Trophoblast cell (in vitro differentiated cells and primary cell): ENCODE data around the gene KRT13.

ENCODE experiments used
- DNase-seq, 2 donors: peaks; one replicate each; pipeline ENCODE4 v3.0.0-alpha.2; 2016
- H2AFZ ChIP-seq: 2 replicates; pipeline ENCODE4 v1.6.1; 2013; ENCODE audit warnings: low read length, moderate library complexity, mild to moderate bottlenecking; ENCODE audit not compliant: insufficient read depth, poor library complexity
- H2AK5ac ChIP-seq: 2 replicates; pipeline ENCODE4 v1.6.1; 2013; ENCODE audit warnings: mild to moderate bottlenecking, low read length
- H2BK120ac ChIP-seq: 2 replicates; pipeline ENCODE4 v1.6.1; 2013; ENCODE audit warnings: low read length, mild to moderate bottlenecking, moderate library complexity; ENCODE audit not compliant: insufficient read depth, poor library complexity
- H2BK12ac ChIP-seq: 2 replicates; pipeline ENCODE4 v1.6.1; 2013; ENCODE audit warnings: mild to moderate bottlenecking, low read length, moderate library complexity
- H2BK5ac ChIP-seq: 2 replicates; pipeline ENCODE4 v1.6.1; 2013; ENCODE audit warnings: low read length, low read depth, moderate library complexity, mild to moderate bottlenecking; ENCODE audit not compliant: poor library complexity
- H3K14ac ChIP-seq: 2 replicates; pipeline ENCODE4 v1.6.1; 2013; ENCODE audit warnings: mild to moderate bottlenecking, low read length
- H3K18ac ChIP-seq: 2 replicates; pipeline ENCODE4 v1.6.1; 2013; ENCODE audit warnings: mild to moderate bottlenecking, low read length
- H3K23ac ChIP-seq: 2 replicates; pipeline ENCODE4 v1.6.1; 2013; ENCODE audit warnings: low read length
- H3K27ac ChIP-seq: 2 replicates; pipeline ENCODE4 v1.5.1; 2013; ENCODE audit warnings: low read depth, mild to moderate bottlenecking, inconsistent platforms, low read length, moderate library complexity
- H3K27me3 ChIP-seq: 2 replicates; pipeline ENCODE4 v1.6.1; 2013; ENCODE audit warnings: inconsistent platforms, mild to moderate bottlenecking, low read length, moderate library complexity; ENCODE audit not compliant: insufficient read depth
- H3K36me3 ChIP-seq, 2 experiments: 1 replicate in 1 of 2; 2 replicates in 1 of 2; pipeline ENCODE4 v1.6.1; 2013; ENCODE audit warnings: low read length in 2 of 2, mild to moderate bottlenecking in 2 of 2, moderate library complexity in 1 of 2; ENCODE audit not compliant: insufficient read depth in 2 of 2, control insufficient read depth in 1 of 2
- H3K4ac ChIP-seq: 2 replicates; pipeline ENCODE4 v1.6.1; 2013; ENCODE audit warnings: low read depth, mild to moderate bottlenecking, low read length, moderate library complexity
- H3K4me1 ChIP-seq, 2 experiments: 1 replicate in 1 of 2; 2 replicates in 1 of 2; pipeline ENCODE4 v1.6.1; 2013; ENCODE audit warnings: low read length in 2 of 2, mild to moderate bottlenecking in 2 of 2, moderate library complexity in 1 of 2; ENCODE audit not compliant: insufficient read depth in 2 of 2, control insufficient read depth in 1 of 2
- H3K4me2 ChIP-seq: 2 replicates; pipeline ENCODE4 v1.6.1; 2013; ENCODE audit warnings: inconsistent platforms, mild to moderate bottlenecking, low read length, moderate library complexity
- H3K4me3 ChIP-seq: 2 replicates; pipeline ENCODE4 v1.5.1; 2013; ENCODE audit warnings: mild to moderate bottlenecking, low read depth, low read length, inconsistent platforms
- H3K79me1 ChIP-seq: one replicate; pipeline ENCODE4 v1.6.1; 2013; ENCODE audit warnings: low read length
- H3K79me2 ChIP-seq: 2 replicates; pipeline ENCODE4 v1.6.1; 2013; ENCODE audit warnings: low read length, mild to moderate bottlenecking; ENCODE audit not compliant: control insufficient read depth, insufficient read depth, poor library complexity
- H3K9ac ChIP-seq: 2 replicates; pipeline ENCODE4 v1.6.1; 2013; ENCODE audit warnings: mild to moderate bottlenecking, low read length
- H3K9me3 ChIP-seq: 2 replicates; pipeline ENCODE4 v1.6.1; 2013; ENCODE audit warnings: low read depth, mild to moderate bottlenecking, control low read depth, inconsistent platforms, low read length; ENCODE audit not compliant: insufficient read depth
- H4K12ac ChIP-seq: 2 replicates; pipeline ENCODE4 v1.6.1; 2013; ENCODE audit warnings: low read depth, mild to moderate bottlenecking, low read length, moderate library complexity
- H4K8ac ChIP-seq: 2 replicates; pipeline ENCODE4 v1.6.1; 2013; ENCODE audit warnings: low read depth, mild to moderate bottlenecking, low read length, moderate library complexity
- H4K91ac ChIP-seq: one replicate; pipeline ENCODE4 v1.6.1; 2013; ENCODE audit warnings: low read depth, mild to moderate bottlenecking, low read length, moderate library complexity
- WGBS: extraction: QIAGEN DNeasy Blood & Tissue Kit; methylation state at CpG from one replicate; pipeline ENCODE4 v1.1.7; 2013; ENCODE audit warnings: missing lambda C conversion rate; ENCODE audit not compliant: insufficient read length, insufficient coverage; ENCODE audit errors: extremely low coverage; 5-methylcytosine and 5-hydroxymethylcytosine counted together

KRT13 gene

DNA sequence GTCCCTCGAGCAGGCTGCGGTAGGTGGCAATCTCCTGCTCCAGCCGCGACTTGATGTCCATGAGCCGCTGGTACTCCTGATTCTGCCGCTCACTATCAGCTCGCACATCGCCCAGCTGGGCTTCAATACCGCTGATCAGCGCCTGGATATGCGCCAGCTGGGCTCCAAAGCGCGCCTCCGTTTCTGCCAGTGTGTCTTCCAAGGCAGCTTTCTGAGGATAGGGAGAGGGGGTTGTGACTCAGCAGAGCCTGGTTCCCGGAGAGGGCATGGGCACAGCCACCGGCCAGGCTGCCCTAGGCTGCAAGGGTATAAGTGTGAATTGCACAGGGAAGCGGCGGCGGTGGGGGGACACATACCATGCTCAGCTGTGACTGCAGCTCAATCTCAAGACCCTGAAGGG is 18.4 kb upstream of the KRT13 start:
- no peak overlapping the region for H3K4me3 ChIP-seq
- no peak overlapping the region for H2BK120ac ChIP-seq
- H2AK5ac ChIP-seq, result no peak overlapping the region
- H2BK5ac ChIP-seq, result no peak overlapping the region
- H4K91ac ChIP-seq, result no peak overlapping the region
- no peak overlapping the region for H4K8ac ChIP-seq
- no peak overlapping the region for H3K9ac ChIP-seq
- WGBS, result no CpG with 5 or more reads among the region's 19 CpGs
- no peak overlapping the region for H3K23ac ChIP-seq
- H3K79me1 ChIP-seq, result peaks cover 17% of the 10 kb centered on the region
- H3K4me2 ChIP-seq, result no peak overlapping the region
- peaks cover 15% of the 10 kb centered on the region for H3K79me2 ChIP-seq
- no peak overlapping the region for H3K18ac ChIP-seq
- no peak overlapping the region for H3K14ac ChIP-seq
- H2AFZ ChIP-seq, result no peak overlapping the region
- H3K9me3 ChIP-seq, result peaks cover 2% of the 10 kb centered on the region
- peaks cover 16 to 25% of the 10 kb centered on the region in 2 experiments for H3K4me1 ChIP-seq
- no peak overlapping the region for H2BK12ac ChIP-seq
- H4K12ac ChIP-seq, result no peak overlapping the region
- no peak overlapping the region for H3K4ac ChIP-seq
- no peak overlapping the region for H3K27ac ChIP-seq
- peak; percentile 67 to 73 for DNase-seq
- peaks cover 24 to 29% of the 10 kb centered on the region in 2 experiments for H3K36me3 ChIP-seq
- H3K27me3 ChIP-seq, result no peaks in the 10 kb centered on the region

DNA sequence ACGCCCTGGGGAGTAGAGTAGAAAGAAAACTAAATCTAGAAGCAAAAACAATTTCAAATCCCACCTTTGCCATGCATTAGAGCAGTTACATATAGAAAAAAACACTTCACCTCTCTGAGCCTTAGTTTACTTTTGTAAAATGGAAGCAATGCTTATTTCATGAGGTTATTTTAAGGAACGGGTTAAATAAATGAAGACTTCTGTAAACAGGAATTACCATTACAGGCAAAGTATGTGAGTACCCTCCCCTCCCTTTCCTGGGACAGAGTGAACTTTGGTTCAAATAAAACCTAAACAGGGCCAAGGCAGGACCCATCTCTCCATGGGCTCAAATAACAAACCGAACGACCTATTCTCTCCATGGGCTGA is 17.8 kb upstream of the KRT13 start:
- H3K79me1 ChIP-seq, result peaks cover 14% of the 10 kb centered on the region
- no peak overlapping the region for H3K27ac ChIP-seq
- peaks cover 2% of the 10 kb centered on the region for H3K9me3 ChIP-seq
- H3K4ac ChIP-seq, result no peak overlapping the region
- H3K18ac ChIP-seq, result no peak overlapping the region
- no peak overlapping the region for H4K12ac ChIP-seq
- peaks cover 16 to 22% of the 10 kb centered on the region in 2 experiments for H3K4me1 ChIP-seq
- DNase-seq, result peak in 1 of 2 donors; percentile 47
- peaks cover 24 to 29% of the 10 kb centered on the region in 2 experiments for H3K36me3 ChIP-seq
- H3K79me2 ChIP-seq, result peaks cover 15% of the 10 kb centered on the region
- H3K4me3 ChIP-seq, result no peak overlapping the region
- no peak overlapping the region for H4K91ac ChIP-seq
- no peak overlapping the region for H3K14ac ChIP-seq
- no peak overlapping the region for H3K9ac ChIP-seq
- WGBS, result no CpG with 5 or more reads among the region's 4 CpGs
- no peak overlapping the region for H2BK12ac ChIP-seq
- H4K8ac ChIP-seq, result no peak overlapping the region
- no peak overlapping the region for H2AK5ac ChIP-seq
- H2AFZ ChIP-seq, result no peak overlapping the region
- no peak overlapping the region for H2BK120ac ChIP-seq
- no peaks in the 10 kb centered on the region for H3K27me3 ChIP-seq
- H3K4me2 ChIP-seq, result no peak overlapping the region
- no peak overlapping the region for H2BK5ac ChIP-seq
- H3K23ac ChIP-seq, result no peak overlapping the region

DNA sequence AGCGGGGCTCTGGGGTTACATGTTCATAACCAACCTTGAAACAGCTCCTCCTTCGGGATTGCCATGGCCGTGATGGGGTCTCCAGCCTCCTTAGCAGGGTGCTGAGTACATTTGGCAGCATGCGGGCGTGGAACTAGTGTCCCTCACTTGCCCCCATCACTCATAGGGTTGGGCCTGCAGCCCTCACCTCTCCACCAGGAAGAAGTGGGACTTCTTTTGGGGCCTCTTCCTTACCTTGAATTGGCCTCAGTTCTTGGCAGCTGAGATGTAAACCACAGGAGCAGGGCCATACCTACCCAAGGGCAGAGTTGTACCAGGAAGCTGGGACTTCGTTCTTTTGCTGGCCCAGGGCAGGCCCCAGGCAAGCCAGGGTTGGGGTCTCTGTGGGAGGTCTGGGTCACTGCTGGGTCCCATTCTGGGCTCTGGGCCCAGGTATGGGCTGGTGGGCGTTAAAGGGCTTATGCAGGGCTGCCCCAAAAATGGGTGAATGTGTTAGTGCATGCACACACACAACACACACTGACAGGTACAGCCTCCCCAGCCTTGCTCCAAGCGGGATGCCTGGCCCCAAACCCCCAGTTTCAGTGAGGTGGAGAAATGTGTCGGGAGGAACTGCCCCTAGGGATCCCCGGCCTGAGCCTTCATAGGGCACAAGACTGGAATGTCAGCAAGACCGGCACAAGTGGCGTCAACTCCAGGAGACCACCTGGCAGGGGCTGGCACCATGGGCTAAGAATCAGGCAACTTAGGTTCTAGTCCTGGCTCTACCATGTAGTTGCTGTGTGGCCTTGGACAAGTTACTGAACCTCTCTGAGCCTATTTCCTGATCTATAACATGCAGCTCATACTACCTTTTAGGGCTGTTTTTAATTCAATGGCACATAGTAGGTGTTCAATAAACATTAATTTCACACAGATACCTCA is 17.2 kb upstream of the KRT13 start:
- Histone ChIP-seq H4K12ac (no peak overlapping the region), H2AFZ (no peak overlapping the region), H3K4me1 (peaks cover 16 to 22% of the 10 kb centered on the region in 2 experiments), H4K91ac (no peak overlapping the region), H3K18ac (peak overlapping the region; percentile 8), H4K8ac (peak overlapping the region; percentile 8), H3K23ac (no peak overlapping the region), H2BK120ac (peak overlapping the region; percentile 18), H3K4ac (no peak overlapping the region), H3K4me3 (no peak overlapping the region), H3K9ac (no peak overlapping the region), H3K79me1 (peaks cover 8% of the 10 kb centered on the region), H3K27ac (peak overlapping the region; percentile 78), H3K27me3 (no peaks in the 10 kb centered on the region), H2BK5ac (peak overlapping the region; percentile 4), H2BK12ac (peak overlapping the region; percentile 25), H3K36me3 (peaks cover 24 to 29% of the 10 kb centered on the region in 2 experiments), H3K4me2 (peak overlapping the region; percentile 24), H3K79me2 (peaks cover 9% of the 10 kb centered on the region), H2AK5ac (peak overlapping the region; percentile 1), H3K9me3 (peaks cover 2% of the 10 kb centered on the region), H3K14ac (no peak overlapping the region)
- no CpG with 5 or more reads among the region's 12 CpGs for WGBS
- peak; percentile 78 to 79 for DNase-seq

DNA sequence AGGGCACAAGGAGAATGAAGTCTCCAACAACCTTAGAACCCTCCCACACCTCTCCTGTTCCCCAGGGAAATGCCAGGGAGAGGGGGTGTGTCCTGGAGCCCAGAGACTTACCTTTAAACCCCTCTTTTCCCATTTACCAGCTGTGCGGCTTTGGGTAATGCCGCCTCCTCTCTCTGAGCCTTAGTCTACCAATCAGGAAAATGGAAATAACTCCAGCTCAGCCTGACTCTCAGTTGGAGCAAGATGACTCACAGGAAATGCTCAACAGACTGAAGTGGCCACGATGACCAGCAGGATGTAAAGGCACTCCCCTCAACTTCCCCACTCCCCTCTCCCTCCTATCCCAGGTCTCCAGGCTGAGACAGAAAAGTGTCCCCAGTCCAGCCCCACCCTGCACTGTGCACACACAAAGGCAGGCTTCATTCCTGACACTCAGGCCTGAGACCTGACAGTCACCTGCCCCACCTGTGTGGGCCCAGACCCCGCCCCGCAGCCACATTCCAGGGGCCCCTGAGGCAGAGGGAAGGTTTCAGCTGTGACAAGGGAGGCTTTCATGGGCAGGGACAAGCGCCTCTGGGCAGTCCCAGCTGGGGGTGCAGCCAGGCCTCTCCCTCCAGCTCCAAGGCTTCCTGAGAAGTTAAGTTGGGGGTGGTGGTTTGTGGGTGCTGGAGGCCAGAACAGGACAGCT is 16.3 kb upstream of the KRT13 start:
- Histone ChIP-seq H2AFZ (no peak overlapping the region), H3K14ac (no peak overlapping the region), H2AK5ac (peak overlapping the region; percentile 1), H4K8ac (peak overlapping the region; percentile 8), H2BK120ac (peak overlapping the region; percentile 18), H3K79me1 (peaks cover 3% of the 10 kb centered on the region), H3K4me1 (peaks cover 16 to 18% of the 10 kb centered on the region in 2 experiments), H4K12ac (no peak overlapping the region), H3K4me3 (no peak overlapping the region), H3K23ac (no peak overlapping the region), H3K4ac (no peak overlapping the region), H3K9ac (no peak overlapping the region), H2BK5ac (no peak overlapping the region), H3K36me3 (peaks cover 21 to 29% of the 10 kb centered on the region in 2 experiments), H3K9me3 (peaks cover 2% of the 10 kb centered on the region), H3K4me2 (peak overlapping the region; percentile 24), H3K18ac (peak overlapping the region; percentile 8), H4K91ac (peak overlapping the region; percentile 7), H2BK12ac (peak overlapping the region; percentile 17), H3K27ac (peak overlapping the region; percentile 78), H3K27me3 (no peaks in the 10 kb centered on the region), H3K79me2 (peaks cover 1% of the 10 kb centered on the region)
- DNase-seq, result peak; percentile 89 to 93
- no CpG with 5 or more reads among the region's 6 CpGs for WGBS
